ENCODE results near the gene TGFBR3.

Gene TGFBR3

DNA sequence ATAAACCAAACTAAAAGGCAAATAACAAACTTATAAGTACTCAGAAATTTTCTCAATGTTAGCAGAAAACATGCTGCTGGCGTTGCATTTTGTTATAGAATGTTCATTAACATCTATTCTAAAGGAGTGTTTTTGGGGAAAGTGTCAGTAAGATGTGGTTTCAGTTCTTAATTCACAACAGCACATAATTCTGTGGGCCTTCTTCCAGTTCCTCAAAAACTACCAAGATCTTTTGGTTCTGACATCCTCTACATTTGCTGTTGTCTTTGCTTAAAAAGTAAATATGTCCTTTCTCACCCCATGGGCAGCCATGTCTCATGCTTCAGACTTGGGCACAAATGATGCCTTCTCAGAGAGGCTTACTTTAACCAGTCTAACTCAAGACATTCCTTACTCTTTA is 232.8 kb downstream of the TGFBR3 start:
- H3K27me3 ChIP-seq (ENCODE audit: insufficient read depth, low read depth): no peaks in the 10 kb centered on the region
- no peak overlapping the region for H3K27ac ChIP-seq
- no peak overlapping the region for H3K9ac ChIP-seq
- TF ChIP-seq, protein P1, sequence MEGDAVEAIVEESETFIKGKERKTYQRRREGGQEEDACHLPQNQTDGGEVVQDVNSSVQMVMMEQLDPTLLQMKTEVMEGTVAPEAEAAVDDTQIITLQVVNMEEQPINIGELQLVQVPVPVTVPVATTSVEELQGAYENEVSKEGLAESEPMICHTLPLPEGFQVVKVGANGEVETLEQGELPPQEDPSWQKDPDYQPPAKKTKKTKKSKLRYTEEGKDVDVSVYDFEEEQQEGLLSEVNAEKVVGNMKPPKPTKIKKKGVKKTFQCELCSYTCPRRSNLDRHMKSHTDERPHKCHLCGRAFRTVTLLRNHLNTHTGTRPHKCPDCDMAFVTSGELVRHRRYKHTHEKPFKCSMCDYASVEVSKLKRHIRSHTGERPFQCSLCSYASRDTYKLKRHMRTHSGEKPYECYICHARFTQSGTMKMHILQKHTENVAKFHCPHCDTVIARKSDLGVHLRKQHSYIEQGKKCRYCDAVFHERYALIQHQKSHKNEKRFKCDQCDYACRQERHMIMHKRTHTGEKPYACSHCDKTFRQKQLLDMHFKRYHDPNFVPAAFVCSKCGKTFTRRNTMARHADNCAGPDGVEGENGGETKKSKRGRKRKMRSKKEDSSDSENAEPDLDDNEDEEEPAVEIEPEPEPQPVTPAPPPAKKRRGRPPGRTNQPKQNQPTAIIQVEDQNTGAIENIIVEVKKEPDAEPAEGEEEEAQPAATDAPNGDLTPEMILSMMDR (conservative IDR thresholded peaks at IDR 0.05; ENCODE audit: low read depth, low read length): no peak
- no peak overlapping the region for H2AFZ ChIP-seq (ENCODE audit: low read depth)
- no peak overlapping the region for H3K4me3 ChIP-seq (IDR thresholded peaks at IDR 0.05; ENCODE audit: insufficient read depth, low read depth, low read length)
- no peak overlapping the region for H3K4me2 ChIP-seq
- H3K79me2 ChIP-seq (ENCODE audit: insufficient read depth, low read depth): no peaks in the 10 kb centered on the region
- no peaks in the 10 kb centered on the region for H4K20me1 ChIP-seq (ENCODE audit: insufficient read depth)
- no peaks in the 10 kb centered on the region for H3K36me3 ChIP-seq (ENCODE audit: insufficient read depth)
- no peaks in the 10 kb centered on the region for H3K4me1 ChIP-seq (ENCODE audit: low read depth, poor library complexity, severe bottlenecking)

DNA sequence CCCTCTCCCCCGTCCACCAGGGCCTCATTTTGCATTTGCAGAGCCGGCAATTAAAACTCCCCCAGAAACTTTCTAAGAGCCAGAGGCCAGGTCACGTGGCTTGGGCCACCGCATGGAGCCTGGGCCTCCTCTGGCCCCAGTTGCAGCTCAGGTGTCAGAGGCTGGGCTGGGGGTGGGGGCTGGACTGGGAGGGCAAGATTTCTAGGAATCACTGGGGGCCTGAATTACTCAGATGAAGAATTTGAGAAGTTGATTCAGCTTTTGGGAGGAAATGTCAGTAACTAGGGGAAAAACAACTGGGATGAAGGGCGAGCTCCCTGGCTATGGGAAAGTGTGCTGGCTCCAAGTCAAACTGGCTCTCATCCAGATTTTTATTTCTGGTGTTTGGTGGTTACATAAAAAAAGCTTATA is 234.3 kb downstream of the TGFBR3 start:
- H2AFZ ChIP-seq (ENCODE audit: low read depth): no peak overlapping the region
- no peak overlapping the region for H3K4me2 ChIP-seq
- TF ChIP-seq, protein P1 (conservative IDR thresholded peaks at IDR 0.05; ENCODE audit: low read depth, low read length): no peak
- H3K27ac ChIP-seq: no peak overlapping the region
- no peaks in the 10 kb centered on the region for H3K79me2 ChIP-seq (ENCODE audit: insufficient read depth, low read depth)
- no peak overlapping the region for H3K4me3 ChIP-seq (IDR thresholded peaks at IDR 0.05; ENCODE audit: insufficient read depth, low read depth, low read length)
- H3K9ac ChIP-seq: no peak overlapping the region
- no peaks in the 10 kb centered on the region for H3K27me3 ChIP-seq (ENCODE audit: insufficient read depth, low read depth)
- no peaks in the 10 kb centered on the region for H3K4me1 ChIP-seq (ENCODE audit: low read depth, poor library complexity, severe bottlenecking)
- H4K20me1 ChIP-seq (ENCODE audit: insufficient read depth): no peaks in the 10 kb centered on the region
- H3K36me3 ChIP-seq (ENCODE audit: insufficient read depth): no peaks in the 10 kb centered on the region

DNA sequence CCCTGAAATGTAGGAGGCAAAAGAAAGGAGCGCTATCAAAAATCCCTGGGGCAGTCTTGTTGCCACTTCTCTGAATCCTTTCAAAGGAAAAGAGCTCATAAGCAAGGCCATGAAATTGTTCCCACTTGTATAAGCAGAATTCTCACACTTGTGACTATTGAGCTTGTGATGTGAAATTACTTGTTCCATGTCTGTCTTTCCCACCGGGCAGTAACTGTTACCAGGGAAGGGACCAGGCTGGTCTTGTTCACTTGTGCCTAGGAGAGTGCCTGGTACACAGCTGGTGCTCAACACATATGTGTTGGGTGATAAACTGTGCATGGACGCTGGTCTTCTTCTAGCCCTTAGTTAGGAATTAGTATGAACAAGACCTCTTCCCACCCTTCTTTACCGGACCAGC is 234.7 kb downstream of the TGFBR3 start:
- Histone ChIP-seq H3K4me1 (ENCODE audit: low read depth, poor library complexity, severe bottlenecking) (no peaks in the 10 kb centered on the region), H3K4me3 (IDR thresholded peaks at IDR 0.05; ENCODE audit: insufficient read depth, low read depth, low read length) (no peak overlapping the region), H3K9ac (no peak overlapping the region), H3K79me2 (ENCODE audit: insufficient read depth, low read depth) (no peaks in the 10 kb centered on the region), H3K27ac (no peak overlapping the region), H2AFZ (ENCODE audit: low read depth) (no peak overlapping the region), H3K36me3 (ENCODE audit: insufficient read depth) (no peaks in the 10 kb centered on the region), H3K27me3 (ENCODE audit: insufficient read depth, low read depth) (no peaks in the 10 kb centered on the region), H4K20me1 (ENCODE audit: insufficient read depth) (no peaks in the 10 kb centered on the region), H3K4me2 (no peak overlapping the region)
- TF ChIP-seq, protein P1 (conservative IDR thresholded peaks at IDR 0.05; ENCODE audit: low read depth, low read length): no peak

DNA sequence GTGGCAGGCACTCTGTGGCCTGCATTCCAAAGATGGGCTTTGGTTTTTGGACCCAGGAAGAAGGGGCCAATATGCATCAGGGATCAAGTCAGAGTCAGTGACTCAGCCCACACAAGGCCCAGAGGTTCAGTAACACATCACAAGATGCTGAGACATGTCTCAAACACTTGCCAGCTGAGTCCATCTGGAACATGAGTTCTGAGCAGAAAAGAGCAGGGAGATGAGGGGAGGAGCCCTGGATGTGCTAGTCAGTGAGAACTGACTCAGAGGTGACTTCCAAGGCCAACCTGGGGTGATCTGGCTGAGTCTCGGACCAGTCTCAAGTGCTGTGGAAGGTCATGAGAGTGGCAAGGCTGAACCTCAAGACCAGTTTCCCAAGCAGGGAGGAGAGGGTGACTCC is 235.2 kb downstream of the TGFBR3 start:
- Histone ChIP-seq H3K79me2 (ENCODE audit: insufficient read depth, low read depth) (no peaks in the 10 kb centered on the region), H3K36me3 (ENCODE audit: insufficient read depth) (no peaks in the 10 kb centered on the region), H3K27me3 (ENCODE audit: insufficient read depth, low read depth) (no peaks in the 10 kb centered on the region), H2AFZ (ENCODE audit: low read depth) (no peak overlapping the region), H3K4me3 (IDR thresholded peaks at IDR 0.05; ENCODE audit: insufficient read depth, low read depth, low read length) (no peak overlapping the region), H3K9ac (no peak overlapping the region), H3K4me2 (no peak overlapping the region), H3K27ac (no peak overlapping the region), H3K4me1 (ENCODE audit: low read depth, poor library complexity, severe bottlenecking) (no peaks in the 10 kb centered on the region), H4K20me1 (ENCODE audit: insufficient read depth) (no peaks in the 10 kb centered on the region)
- TF ChIP-seq, protein P1 (conservative IDR thresholded peaks at IDR 0.05; ENCODE audit: low read depth, low read length): no peak
